Upper lobe of left lung (tissue), 4 donors: ENCODE results near the gene SELL.

Experiments
- CTCF ChIP-seq, 6 experiments: fragments of 450-650 bp in 4 of 6; fragments of 200-600 bp in 2 of 6; sonication (generic) in 2 of 6; IDR thresholded peaks; one replicate each; pipeline ENCODE4 v1.5.1; 2016 to 2019; ENCODE audit warnings: antibody characterized with exemption in 6 of 6
- EP300 ChIP-seq, 4 donors: sonication (generic); formaldehyde crosslinking; IDR thresholded peaks; one replicate each; pipeline ENCODE4 v1.5.1; 2017; ENCODE audit warnings: antibody characterized with exemption in 4 of 4, control low read depth in 2 of 4
- POLR2A ChIP-seq, 4 donors: fragments of 450-650 bp; IDR thresholded peaks; one replicate each; pipeline ENCODE4 v1.5.1; 2016 to 2017; ENCODE audit warnings: antibody characterized with exemption in 4 of 4, mild to moderate bottlenecking in 2 of 4
- POLR2AphosphoS5 ChIP-seq, 2 donors: sonication (generic); formaldehyde crosslinking; IDR thresholded peaks; one replicate each; pipeline ENCODE4 v1.5.1; 2017; ENCODE audit warnings: antibody characterized with exemption in 2 of 2

- TF ChIP-seq CTCF (IDR thresholded peaks at IDR 0.05) (no peak), POLR2A (IDR thresholded peaks at IDR 0.05) (no peak), EP300 (IDR thresholded peaks at IDR 0.05) (no peak), POLR2AphosphoS5 (IDR thresholded peaks at IDR 0.05) (no peak)
Observed at GRCh38 chr1:169745015-169745861, 33.8 kb upstream of the SELL start.
